ENCODE data around the gene DNAH17.
"Not testable (repeated sequence)": the region's sequence is repeated elsewhere in the genome, so short reads cannot be mapped to it uniquely, and the experiment has no call there.

The DNAH17 gene

GRCh38 chr17:78504156-78504925 lies 72.9 kb downstream of the DNAH17 start:
- no peak for TF ChIP-seq CTCF (IDR thresholded peaks at IDR 0.05)
- DNase-seq (ENCODE audit: low spot score), result no peak
- no peak overlapping the region for H3K4me3 ChIP-seq
- no peak overlapping the region for H3K27ac ChIP-seq

- not testable (repeated sequence) for H3K27ac ChIP-seq; DNase-seq (ENCODE audit: low spot score); H3K4me3 ChIP-seq
Measured at GRCh38 chr17:78503388-78503787, 73.8 kb downstream of the DNAH17 start.

GRCh38 chr17:78502611-78503148 lies 74.5 kb downstream of the DNAH17 start:
- DNase-seq (ENCODE audit: low spot score), result no peak
- Histone ChIP-seq H3K27ac (no peak overlapping the region), H3K4me3 (no peak overlapping the region)
- TF ChIP-seq CTCF (IDR thresholded peaks at IDR 0.05), result no peak

GRCh38 chr17:78501241-78502036 lies 75.8 kb downstream of the DNAH17 start:
- Histone ChIP-seq H3K27ac (no peak overlapping the region), H3K4me3 (no peak overlapping the region)
- no peak for TF ChIP-seq CTCF (IDR thresholded peaks at IDR 0.05)
- DNase-seq (ENCODE audit: low spot score), result no peak

- Histone ChIP-seq H3K4me3 (no peak overlapping the region), H3K27ac (no peak overlapping the region)
- DNase-seq (ENCODE audit: low spot score), result no peak
- no peak for TF ChIP-seq CTCF (IDR thresholded peaks at IDR 0.05)
Measured at GRCh38 chr17:78500806-78501205, 76.4 kb downstream of the DNAH17 start.

GRCh38 chr17:78499715-78500540 lies 77.3 kb downstream of the DNAH17 start:
- Histone ChIP-seq H3K27ac (no peak overlapping the region), H3K4me3 (no peak overlapping the region)
- TF ChIP-seq CTCF (IDR thresholded peaks at IDR 0.05), result no peak
- DNase-seq (ENCODE audit: low spot score), result no peak

GRCh38 chr17:78498848-78499247 lies 78.3 kb downstream of the DNAH17 start:
- TF ChIP-seq CTCF (IDR thresholded peaks at IDR 0.05), result no peak
- Histone ChIP-seq H3K4me3 (no peak overlapping the region), H3K27ac (no peak overlapping the region)
- no peak for DNase-seq (ENCODE audit: low spot score)
